Muscle layer of duodenum (tissue), 2 donors: ENCODE measurements around the gene DNAJC1.

Experiments
- H3K27ac ChIP-seq: one replicate; pipeline ENCODE4 v1.7.0; 2013; ENCODE audit warnings: mild to moderate bottlenecking, low read length
- H3K27me3 ChIP-seq: one replicate; pipeline ENCODE4 v1.7.0; 2013; ENCODE audit warnings: low read depth, mild to moderate bottlenecking, control low read depth, low read length
- H3K36me3 ChIP-seq, 2 donors: one replicate each; pipeline ENCODE4 v1.7.0; 2013; ENCODE audit warnings: low read length in 2 of 2, control low read depth in 1 of 2, mild to moderate bottlenecking in 1 of 2; ENCODE audit not compliant: insufficient read depth in 2 of 2, control insufficient read depth in 1 of 2
- H3K4me1 ChIP-seq, 2 donors: one replicate each; pipeline ENCODE4 v1.7.0; 2013; ENCODE audit warnings: low read length in 2 of 2, mild to moderate bottlenecking in 2 of 2, control low read depth in 1 of 2, moderate library complexity in 1 of 2; ENCODE audit not compliant: insufficient read depth in 2 of 2, control insufficient read depth in 1 of 2
- H3K4me3 ChIP-seq, 2 donors: one replicate each; pipeline ENCODE4 v1.7.0; 2013; ENCODE audit warnings: low read length in 2 of 2, low read depth in 1 of 2, mild to moderate bottlenecking in 1 of 2
- H3K9me3 ChIP-seq, 2 donors: one replicate each; pipeline ENCODE4 v1.7.0; 2013; ENCODE audit warnings: low read length in 2 of 2, control low read depth in 1 of 2, mild to moderate bottlenecking in 1 of 2; ENCODE audit not compliant: control insufficient read depth in 1 of 2
- donor health status: healthy.

The DNAJC1 gene

GRCh38 chr10:21926949-21927348 lies 76.6 kb downstream of the DNAJC1 start:
- Histone ChIP-seq H3K27me3 (no peaks in the 10 kb centered on the region), H3K4me1 (no peaks in the 10 kb centered on the region), H3K27ac (no peak overlapping the region), H3K9me3 (no peaks in the 10 kb centered on the region), H3K4me3 (no peak overlapping the region), H3K36me3 (no peaks in the 10 kb centered on the region)

- no peaks in the 10 kb centered on the region for H3K36me3 ChIP-seq
- H3K4me1 ChIP-seq = no peaks in the 10 kb centered on the region
- no peaks in the 10 kb centered on the region for H3K27me3 ChIP-seq
- no peak overlapping the region for H3K27ac ChIP-seq
- H3K4me3 ChIP-seq = no peak overlapping the region
- H3K9me3 ChIP-seq = no peaks in the 10 kb centered on the region
These were observed 77.1 kb downstream of the DNAJC1 start for GRCh38 chr10:21926358-21926925.

- no peaks in the 10 kb centered on the region for H3K9me3 ChIP-seq
- H3K4me3 ChIP-seq = no peak overlapping the region
- no peak overlapping the region for H3K27ac ChIP-seq
- no peaks in the 10 kb centered on the region for H3K36me3 ChIP-seq
- no peaks in the 10 kb centered on the region for H3K4me1 ChIP-seq
- no peaks in the 10 kb centered on the region for H3K27me3 ChIP-seq
These were observed 77.7 kb downstream of the DNAJC1 start for GRCh38 chr10:21925851-21926250.

- Histone ChIP-seq H3K9me3 (no peaks in the 10 kb centered on the region), H3K4me1 (no peaks in the 10 kb centered on the region), H3K4me3 (no peak overlapping the region), H3K27ac (no peak overlapping the region), H3K27me3 (no peaks in the 10 kb centered on the region), H3K36me3 (no peaks in the 10 kb centered on the region)
These were observed 79.0 kb downstream of the DNAJC1 start for GRCh38 chr10:21924511-21924910.

- Histone ChIP-seq H3K4me1 (no peaks in the 10 kb centered on the region), H3K9me3 (no peaks in the 10 kb centered on the region), H3K27ac (no peak overlapping the region), H3K36me3 (peaks cover 5 to 7% of the 10 kb centered on the region in 2 donors), H3K4me3 (no peak overlapping the region), H3K27me3 (no peaks in the 10 kb centered on the region)
These were observed 82.9 kb downstream of the DNAJC1 start for GRCh38 chr10:21920633-21921032.

- Histone ChIP-seq H3K4me1 (no peaks in the 10 kb centered on the region), H3K27me3 (no peaks in the 10 kb centered on the region), H3K36me3 (peaks cover 5 to 7% of the 10 kb centered on the region in 2 donors), H3K27ac (no peak overlapping the region), H3K9me3 (no peaks in the 10 kb centered on the region), H3K4me3 (no peak overlapping the region)
These were observed 83.6 kb downstream of the DNAJC1 start for GRCh38 chr10:21919906-21920305.

GRCh38 chr10:21919117-21919516 lies 84.4 kb downstream of the DNAJC1 start:
- no peaks in the 10 kb centered on the region for H3K4me1 ChIP-seq
- no peaks in the 10 kb centered on the region for H3K9me3 ChIP-seq
- H3K27me3 ChIP-seq = no peaks in the 10 kb centered on the region
- peaks cover 5 to 7% of the 10 kb centered on the region in 2 donors for H3K36me3 ChIP-seq
- no peak overlapping the region for H3K27ac ChIP-seq
- no peak overlapping the region for H3K4me3 ChIP-seq

GRCh38 chr10:21912625-21913024 lies 90.9 kb downstream of the DNAJC1 start:
- no peaks in the 10 kb centered on the region for H3K9me3 ChIP-seq
- H3K27ac ChIP-seq = no peak overlapping the region
- peaks cover 0 to 4% of the 10 kb centered on the region in 2 donors for H3K4me1 ChIP-seq
- H3K4me3 ChIP-seq = no peak overlapping the region
- H3K27me3 ChIP-seq = no peaks in the 10 kb centered on the region
- H3K36me3 ChIP-seq = no peaks in the 10 kb centered on the region

GRCh38 chr10:21910798-21911197 lies 92.7 kb downstream of the DNAJC1 start:
- Histone ChIP-seq H3K4me3 (no peak overlapping the region), H3K27me3 (no peaks in the 10 kb centered on the region), H3K9me3 (no peaks in the 10 kb centered on the region), H3K4me1 (peaks cover 0 to 4% of the 10 kb centered on the region in 2 donors), H3K36me3 (peaks cover 0 to 3% of the 10 kb centered on the region in 2 donors), H3K27ac (no peak overlapping the region)

GRCh38 chr10:21907436-21907835 lies 96.1 kb downstream of the DNAJC1 start:
- no peaks in the 10 kb centered on the region for H3K27me3 ChIP-seq
- H3K36me3 ChIP-seq = peaks cover 0 to 3% of the 10 kb centered on the region in 2 donors
- no peak overlapping the region for H3K27ac ChIP-seq
- H3K9me3 ChIP-seq = no peaks in the 10 kb centered on the region
- H3K4me3 ChIP-seq = no peak overlapping the region
- peaks cover 0 to under 1% of the 10 kb centered on the region in 2 donors for H3K4me1 ChIP-seq

- no peak overlapping the region for H3K27ac ChIP-seq
- H3K36me3 ChIP-seq = peaks cover 0 to 3% of the 10 kb centered on the region in 2 donors
- H3K4me3 ChIP-seq = no peak overlapping the region
These were observed 98.6 kb downstream of the DNAJC1 start for GRCh38 chr10:21904930-21905329.

GRCh38 chr10:21899736-21900135 lies 103.8 kb downstream of the DNAJC1 start:
- Histone ChIP-seq H3K4me3 (no peak overlapping the region), H3K4me1 (no peaks in the 10 kb centered on the region), H3K9me3 (no peaks in the 10 kb centered on the region), H3K27ac (no peak overlapping the region), H3K36me3 (peaks cover 8 to 24% of the 10 kb centered on the region in 2 donors), H3K27me3 (no peaks in the 10 kb centered on the region)

More at GRCh38 chr10:21904930-21905329, 98.6 kb downstream of the DNAJC1 start:
- no peaks in the 10 kb centered on the region for H3K27me3 ChIP-seq
- no peaks in the 10 kb centered on the region for H3K9me3 ChIP-seq
- H3K4me1 ChIP-seq = no peaks in the 10 kb centered on the region
